Measurements from ENCODE around the gene HOMER1.

GRCh38 chr5:79540939-79541338, 27.0 kb upstream of the HOMER1 start:
- TF ChIP-seq CTCF (conservative IDR thresholded peaks at IDR 0.05 in 1 of 2, IDR thresholded peaks at IDR 0.05 in 1 of 2; ENCODE audit: extremely low read depth in 1 of 2, insufficient read depth in 1 of 2, low read depth in 1 of 2, low read length in 2 of 2) (no peak), EZH2 (IDR thresholded peaks at IDR 0.05; ENCODE audit: borderline replicate concordance, low read length) (no peak)

All from mammary epithelial cell (primary cell).